ENCODE data around the gene GLCE.

DNA sequence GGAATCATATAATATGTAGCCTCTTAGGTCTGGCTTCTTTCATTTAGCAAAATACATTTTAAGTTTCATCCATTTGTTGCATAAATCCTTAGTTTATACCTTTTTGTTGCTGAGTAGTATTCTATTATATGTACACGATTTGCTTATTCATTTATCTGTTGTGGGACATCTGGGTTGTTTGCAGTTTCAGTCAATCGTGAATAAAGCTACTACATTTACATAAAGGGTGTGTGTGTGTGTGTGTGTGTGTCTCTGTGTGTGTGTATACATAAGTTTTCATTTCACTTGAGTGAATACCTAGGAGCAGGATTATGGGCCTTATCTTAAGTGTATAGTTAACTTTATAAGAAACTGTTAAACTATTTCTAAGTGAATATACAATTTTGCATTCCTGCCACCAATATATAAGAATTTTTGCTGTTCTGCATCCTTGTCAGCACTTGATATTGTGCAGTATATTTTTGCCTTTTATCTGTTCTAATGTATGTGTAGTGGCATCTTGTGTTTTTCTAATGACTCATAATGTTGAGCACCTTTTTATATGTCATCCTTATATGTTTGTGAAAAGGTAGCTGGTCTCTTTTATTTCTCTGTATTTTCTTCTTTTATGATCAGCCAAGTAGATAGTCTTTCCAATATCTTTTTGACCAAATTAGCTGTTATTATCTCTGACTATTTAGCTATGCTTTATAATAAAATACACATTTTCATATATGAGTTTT lies 55.0 kb downstream of the GLCE start:
- no peak for TF ChIP-seq POLR2A (IDR thresholded peaks at IDR 0.05)
- TF ChIP-seq, protein P1, sequence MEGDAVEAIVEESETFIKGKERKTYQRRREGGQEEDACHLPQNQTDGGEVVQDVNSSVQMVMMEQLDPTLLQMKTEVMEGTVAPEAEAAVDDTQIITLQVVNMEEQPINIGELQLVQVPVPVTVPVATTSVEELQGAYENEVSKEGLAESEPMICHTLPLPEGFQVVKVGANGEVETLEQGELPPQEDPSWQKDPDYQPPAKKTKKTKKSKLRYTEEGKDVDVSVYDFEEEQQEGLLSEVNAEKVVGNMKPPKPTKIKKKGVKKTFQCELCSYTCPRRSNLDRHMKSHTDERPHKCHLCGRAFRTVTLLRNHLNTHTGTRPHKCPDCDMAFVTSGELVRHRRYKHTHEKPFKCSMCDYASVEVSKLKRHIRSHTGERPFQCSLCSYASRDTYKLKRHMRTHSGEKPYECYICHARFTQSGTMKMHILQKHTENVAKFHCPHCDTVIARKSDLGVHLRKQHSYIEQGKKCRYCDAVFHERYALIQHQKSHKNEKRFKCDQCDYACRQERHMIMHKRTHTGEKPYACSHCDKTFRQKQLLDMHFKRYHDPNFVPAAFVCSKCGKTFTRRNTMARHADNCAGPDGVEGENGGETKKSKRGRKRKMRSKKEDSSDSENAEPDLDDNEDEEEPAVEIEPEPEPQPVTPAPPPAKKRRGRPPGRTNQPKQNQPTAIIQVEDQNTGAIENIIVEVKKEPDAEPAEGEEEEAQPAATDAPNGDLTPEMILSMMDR (IDR thresholded peaks at IDR 0.05): no peak
